Measurements from ENCODE around the gene TUBB1.
"Not testable (repeated sequence)": the region's sequence is repeated elsewhere in the genome, so short reads cannot be mapped to it uniquely, and the experiment has no call there.

Gene TUBB1

DNA sequence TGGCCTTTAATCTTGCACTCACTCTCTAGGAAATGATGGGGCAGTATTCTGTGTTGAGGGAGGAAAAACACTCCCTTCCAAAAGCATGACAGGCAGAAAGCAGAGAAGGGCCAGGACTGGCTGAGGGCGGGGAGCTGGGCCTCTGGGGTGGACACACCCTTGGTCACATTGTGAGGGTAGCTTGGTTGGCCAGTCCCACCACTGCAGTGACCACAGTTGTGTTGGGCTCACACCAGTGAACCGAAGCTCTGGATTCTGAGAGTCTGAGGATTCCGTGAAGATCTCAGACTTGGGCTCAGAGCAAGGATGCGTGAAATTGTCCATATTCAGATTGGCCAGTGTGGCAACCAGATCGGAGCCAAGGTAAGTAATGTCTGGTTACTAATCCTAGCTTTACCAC lies at the start of gene TUBB1:
TSS of gene TUBB1 (plus strand) at position 213 of the 400 bp plus-strand sequence. CDS start at position 307, 94 bp downstream.
- no peak for DNase-seq (ENCODE audit: low read depth, low spot score)

DNA sequence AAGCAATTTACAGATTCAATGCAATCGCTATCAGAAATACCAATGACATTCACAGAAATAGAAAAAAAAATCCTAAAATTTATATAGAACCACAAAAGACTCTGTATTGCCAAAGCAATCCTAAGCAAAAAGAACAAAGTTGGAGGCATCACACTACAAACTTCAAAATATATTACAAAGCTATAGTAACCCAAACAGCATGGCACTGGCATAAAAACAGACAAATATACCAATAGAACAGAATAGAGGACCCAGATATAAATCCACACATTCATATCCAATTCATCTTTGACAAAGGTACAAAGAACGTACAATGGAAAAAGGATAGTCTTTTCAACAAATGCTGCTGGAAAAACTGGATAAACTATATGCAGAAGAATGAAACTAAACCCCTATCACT lies 49.8 kb upstream of the TUBB1 start:
- DNase-seq (ENCODE audit: low read depth, low spot score) = no peak

DNA sequence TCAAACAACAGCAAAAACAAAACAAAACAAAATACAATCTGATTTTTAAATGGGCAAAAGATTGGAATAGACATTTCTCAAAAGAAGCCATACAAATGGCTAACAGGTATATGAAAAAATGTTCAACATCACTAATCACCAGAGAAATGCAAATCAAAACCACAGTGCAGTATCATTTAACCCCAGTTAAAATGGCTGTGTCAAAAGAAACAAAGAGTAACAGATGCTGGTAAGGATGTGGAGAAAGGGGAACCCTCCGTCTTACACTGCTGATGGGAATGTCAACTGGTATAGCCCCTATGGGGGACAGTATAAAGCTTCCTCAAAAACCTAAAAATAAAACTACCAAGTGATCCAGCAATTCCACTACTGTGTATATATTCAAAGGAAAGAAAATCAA lies 49.1 kb upstream of the TUBB1 start:
- DNase-seq (ENCODE audit: low read depth, low spot score) = no peak

DNA sequence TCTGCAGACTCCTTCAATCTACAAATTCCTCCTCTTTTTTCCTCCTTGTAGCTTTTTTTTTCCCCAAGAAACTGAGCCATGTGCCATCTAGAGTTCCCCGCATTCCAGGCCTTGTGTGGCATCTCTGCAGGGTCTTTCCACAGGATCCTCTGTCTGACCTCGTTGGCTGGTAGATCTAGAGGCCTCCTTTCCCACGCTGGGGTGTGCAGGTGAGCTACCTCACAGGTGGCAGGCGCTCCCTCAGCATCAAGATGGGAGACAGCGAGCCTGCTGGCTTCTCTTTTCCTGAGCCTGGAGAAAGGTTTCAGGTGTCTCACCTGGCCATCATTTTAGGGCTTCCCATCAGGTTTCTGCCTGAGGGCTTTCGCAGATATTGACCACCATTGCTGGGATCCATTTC lies 47.8 kb upstream of the TUBB1 start:
- DNase-seq (ENCODE audit: low read depth, low spot score) = no peak

DNA sequence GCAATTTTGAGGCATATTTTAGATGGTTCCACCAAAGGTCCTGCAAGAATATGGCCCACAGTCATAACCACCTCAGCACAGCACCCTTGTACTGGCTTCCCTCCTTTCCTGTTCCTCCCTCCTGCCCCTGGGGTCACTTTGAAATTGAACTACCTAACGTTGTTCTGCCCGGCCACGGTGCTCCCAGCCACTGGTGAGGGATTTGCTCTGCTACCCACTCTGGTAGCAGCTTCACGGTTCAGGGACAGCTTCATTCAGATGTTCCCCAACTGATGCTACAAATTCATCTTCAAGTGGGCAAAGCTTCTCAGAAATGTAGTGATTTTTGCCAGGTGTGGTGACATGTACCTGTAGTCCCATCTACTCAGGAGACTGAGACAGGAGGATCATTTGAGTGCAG lies 46.0 kb upstream of the TUBB1 start:
- DNase-seq (ENCODE audit: low read depth, low spot score) = no peak

DNA sequence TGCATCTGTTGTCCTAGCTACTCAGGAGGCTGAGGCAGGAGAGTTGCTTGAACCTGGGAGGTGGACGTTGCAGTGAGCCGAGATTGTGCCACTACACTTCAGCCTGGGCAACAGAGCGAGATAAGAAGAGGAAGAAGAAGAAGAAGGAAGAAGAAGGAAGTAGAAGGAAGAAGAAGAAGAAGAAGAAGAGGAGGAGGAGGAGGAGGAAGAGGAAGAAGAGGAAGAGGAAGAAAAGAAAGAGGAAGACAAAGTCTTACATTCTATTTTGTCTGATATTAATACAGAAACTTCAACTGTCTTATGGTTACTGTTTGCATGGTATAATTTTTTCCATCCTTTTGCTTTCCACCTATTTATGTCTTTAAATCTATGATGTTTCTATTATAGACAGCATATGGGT lies 45.4 kb upstream of the TUBB1 start:
- DNase-seq (ENCODE audit: low read depth, low spot score) = no peak

DNA sequence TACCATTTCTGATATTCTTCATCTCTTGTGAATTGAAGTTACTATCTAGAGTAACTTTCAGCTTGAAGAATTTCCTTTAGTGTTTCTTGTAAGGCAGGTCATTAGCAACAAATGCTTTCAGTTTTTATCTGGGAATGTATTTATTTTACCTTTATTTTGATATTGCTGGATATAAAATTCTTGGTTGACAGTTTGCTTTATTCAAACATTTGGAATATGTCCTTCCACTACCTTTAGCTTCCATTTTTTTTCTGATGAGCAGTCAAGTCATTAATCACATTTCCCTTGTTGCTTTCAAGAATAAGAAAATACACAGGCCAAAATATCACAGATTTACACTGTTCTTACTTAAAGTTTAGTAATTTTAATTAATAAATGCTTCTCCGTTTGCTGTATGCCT lies 43.9 kb upstream of the TUBB1 start:
- DNase-seq (ENCODE audit: low read depth, low spot score) = no peak

DNA sequence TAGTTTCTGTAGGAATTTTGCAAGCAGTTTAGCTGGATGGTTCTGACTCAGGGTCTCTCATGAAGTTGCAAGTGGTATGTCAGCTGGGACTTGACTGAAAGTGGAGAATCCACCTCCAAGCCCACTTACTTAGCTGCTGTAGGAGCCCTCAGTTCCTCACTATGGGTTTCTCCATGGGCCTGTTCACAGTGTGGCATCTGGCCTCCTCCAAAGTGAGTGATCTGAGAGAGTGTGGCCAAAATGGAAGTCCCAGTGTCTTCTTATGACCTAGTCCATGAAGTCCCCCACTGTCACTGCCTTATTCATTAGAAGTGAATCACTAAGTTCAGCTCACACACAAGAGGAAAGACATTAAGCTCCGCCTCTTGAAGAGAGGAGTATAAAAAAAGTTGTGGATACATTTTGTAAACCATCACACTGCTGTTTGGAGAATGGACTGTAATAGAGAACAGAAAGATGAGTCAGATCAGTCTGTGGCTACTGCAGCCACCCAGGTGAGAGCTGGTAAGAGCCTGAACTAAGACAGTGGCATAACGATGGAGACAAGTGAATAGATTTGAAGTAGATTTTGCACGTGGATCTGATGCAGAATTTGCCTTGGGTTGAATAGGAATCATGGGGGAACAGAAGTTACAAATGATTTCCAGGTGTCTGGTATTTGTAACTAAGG lies 43.0 kb upstream of the TUBB1 start:
- no peak for DNase-seq (ENCODE audit: low read depth, low spot score)

DNA sequence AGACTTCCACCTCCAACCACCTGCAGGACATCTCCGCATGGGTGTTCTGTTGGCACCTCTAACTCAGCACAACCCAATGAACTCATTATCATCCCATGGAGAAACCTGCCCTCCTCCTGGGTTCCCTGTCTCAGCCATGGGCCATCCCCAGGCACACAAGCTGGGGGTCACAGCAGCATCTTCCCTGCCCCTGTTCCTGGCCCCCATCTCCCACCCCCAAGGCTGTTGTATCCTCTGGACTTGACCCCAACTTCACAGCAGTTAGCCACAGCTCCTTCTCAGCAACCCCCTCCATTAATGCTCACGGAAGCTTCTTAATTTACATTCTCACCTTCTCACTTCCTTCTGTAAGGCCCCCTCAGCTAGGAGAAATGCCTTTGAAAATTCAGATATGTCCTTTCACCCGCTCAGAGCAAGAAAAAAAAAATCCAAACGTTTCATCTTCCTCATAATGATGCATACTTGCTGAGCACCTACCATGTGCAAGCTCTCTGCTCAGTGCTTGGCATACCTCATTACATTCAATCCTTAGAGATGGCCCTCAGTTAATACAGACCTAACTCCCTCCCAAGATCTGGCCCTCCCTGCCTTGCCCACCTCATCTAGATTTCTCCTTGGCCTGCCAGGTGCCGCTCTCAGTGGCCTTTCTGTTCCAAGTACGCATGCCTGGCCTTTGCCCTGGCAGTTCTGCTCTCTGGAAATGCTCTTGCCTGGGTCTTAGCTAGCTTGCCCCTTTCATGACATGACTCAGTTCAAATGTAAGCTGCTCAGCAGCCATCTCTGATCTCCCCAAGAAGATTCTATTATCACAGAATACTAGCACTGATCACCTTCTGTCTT lies 40.7 kb upstream of the TUBB1 start:
- DNase-seq (ENCODE audit: low read depth, low spot score) = no peak

DNA sequence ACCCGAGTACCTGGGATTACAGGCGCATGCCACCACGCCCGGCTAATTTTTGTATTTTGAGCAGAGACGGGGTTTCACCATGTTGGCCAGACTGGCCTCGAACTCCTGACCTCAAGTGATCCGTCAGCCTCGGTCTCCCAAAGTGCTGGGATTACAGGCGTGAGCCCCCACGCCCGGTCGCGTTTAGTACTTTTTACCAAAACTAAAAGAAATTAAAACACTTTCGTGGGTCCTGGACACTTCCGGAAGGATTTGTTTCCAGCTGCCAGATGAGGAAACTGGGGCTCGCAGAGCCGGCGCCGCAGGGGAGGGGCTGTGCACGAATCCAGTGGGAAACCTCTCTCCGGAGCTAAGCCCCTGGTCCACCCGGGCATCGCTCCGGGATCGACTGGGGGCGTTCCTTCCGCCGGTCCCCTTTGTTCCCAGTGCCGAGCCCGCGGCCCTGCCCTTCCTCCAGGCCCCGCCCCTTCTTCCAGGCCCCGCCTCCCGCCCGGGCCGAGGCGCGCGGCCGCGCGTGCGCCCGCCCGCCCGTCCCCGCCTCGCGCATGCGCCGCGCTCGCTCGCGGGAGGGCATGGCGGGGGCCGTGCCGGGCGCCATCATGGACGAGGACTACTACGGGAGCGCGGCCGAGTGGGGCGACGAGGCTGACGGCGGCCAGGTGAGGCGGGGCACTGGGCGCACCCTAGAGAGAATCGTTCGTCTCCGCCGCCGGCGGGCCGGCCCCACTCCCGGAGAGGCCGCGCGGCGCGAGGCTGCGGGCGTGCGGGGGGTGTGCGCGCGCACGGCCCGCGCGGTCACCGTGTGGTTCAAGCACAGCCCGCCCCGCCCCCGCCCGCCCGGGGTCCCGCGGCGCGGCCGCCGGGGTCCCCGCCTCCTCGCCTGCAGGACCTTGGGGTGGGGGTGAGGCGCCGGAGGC lies 38.3 kb upstream of the TUBB1 start, which contains the start of gene NELFCD:
TSS of gene NELFCD (plus strand) at position 546 of the 917 bp plus-strand sequence. CDS start at position 600, 54 bp downstream.
- DNase-seq (ENCODE audit: low read depth, low spot score) = peak; percentile 92

DNA sequence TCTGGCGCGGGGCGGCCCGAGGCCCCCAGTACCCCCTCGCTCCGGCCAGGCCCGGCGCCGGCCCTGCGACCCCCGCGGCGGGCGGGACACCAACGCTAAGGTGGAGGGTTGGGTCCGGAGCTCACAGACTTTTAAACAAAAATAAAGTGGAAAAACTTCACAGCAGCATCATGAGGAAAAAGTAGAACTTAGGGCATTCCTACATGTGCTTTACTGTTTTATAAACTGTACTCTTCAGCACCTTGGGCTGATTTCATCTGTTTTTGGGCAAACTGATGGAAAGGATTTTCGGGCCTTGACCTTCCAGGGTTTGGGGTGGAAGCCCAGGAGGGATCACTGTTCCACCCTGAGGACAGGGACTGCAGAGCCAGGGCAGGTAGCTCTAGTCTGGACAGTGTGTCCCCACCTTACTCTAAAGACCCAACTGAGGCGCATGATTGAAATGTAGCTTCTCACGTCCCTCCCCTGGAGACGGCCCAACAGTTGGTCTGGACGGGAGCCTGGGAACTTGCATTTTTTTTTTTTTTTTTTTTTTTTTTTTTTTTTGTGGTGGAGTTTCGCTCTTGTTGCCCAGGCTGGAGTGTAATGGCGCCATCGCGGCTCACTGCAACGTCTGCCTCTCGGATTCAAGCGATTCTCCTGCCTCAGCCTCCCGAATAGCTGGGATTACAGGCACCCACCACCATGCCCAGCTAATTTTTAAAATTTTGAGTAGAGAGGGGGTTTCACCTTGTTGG lies 37.4 kb upstream of the TUBB1 start:
- DNase-seq (ENCODE audit: low read depth, low spot score) = peak; percentile 44

DNA sequence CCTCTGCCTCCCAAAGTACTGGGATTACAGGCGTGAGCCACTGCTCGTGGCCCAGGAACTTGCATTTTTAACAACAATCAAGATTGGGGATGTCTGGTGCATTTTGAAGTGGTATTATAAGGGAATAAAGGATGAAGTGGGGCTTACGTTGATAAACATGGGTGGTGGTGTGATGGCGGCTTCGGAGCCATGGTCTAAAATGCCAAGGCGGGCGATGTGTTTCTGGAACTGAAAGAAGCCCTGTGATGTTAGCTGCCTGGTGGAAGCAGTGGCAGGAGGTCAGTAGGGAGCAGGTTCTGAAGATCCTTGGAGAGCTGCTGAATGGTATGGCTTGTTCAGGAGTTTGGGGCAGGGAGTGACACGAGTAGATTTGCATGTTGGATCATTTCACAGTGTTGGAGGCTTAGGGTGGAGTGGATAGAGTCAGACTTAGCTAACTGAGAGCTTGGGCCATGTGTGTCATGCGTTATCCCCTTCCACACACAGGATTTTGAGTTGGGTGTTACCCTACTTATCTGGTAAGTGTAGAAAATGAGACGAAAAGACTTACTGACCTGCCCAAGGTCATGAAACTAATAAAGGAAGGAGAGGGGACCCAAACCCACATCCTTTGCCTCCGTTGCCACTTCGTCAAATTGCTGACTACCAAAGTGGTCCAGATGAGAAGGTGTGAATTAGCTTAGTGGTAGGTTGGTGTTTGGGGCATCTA lies 36.7 kb upstream of the TUBB1 start:
- DNase-seq (ENCODE audit: low read depth, low spot score) = no peak

DNA sequence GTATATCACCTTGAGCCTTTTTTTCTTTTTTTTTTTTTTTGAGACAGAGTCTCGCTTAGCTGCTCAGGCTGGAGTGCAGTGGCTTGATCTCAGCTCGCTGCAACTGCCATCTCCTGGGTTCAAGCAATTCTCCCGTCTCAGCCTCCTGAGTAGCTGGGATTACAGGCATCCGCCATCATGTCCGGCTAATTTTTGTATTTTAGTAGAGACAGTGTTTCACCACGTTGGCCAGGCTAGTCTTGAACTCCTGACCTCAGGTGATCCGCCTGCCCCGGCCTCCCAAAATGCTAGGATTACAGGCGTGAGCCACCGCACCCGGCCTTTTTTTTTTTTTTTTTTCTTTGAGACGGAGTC lies 36.1 kb upstream of the TUBB1 start:
- not testable (repeated sequence) for DNase-seq (ENCODE audit: low read depth, low spot score)

DNA sequence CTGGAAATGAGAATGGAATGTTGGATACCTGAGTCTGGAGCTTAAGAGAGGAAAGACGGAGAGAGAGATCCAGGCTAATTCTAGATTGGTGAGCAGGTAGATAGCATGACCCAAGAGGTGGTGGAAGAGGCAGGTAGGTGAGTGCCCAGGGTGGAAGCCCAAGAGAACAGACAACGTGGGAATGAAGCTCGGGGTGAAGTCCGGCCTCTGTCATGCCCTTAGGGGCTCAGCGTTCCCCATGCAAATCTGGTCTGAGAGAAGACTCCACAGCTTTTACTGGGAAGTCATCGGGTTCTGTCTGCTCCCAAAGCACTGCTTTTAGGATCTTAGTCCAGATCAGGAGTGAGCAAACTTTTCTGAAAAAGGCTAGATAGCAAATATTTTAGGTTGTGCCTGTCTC lies 34.5 kb upstream of the TUBB1 start:
- DNase-seq (ENCODE audit: low read depth, low spot score) = no peak

DNA sequence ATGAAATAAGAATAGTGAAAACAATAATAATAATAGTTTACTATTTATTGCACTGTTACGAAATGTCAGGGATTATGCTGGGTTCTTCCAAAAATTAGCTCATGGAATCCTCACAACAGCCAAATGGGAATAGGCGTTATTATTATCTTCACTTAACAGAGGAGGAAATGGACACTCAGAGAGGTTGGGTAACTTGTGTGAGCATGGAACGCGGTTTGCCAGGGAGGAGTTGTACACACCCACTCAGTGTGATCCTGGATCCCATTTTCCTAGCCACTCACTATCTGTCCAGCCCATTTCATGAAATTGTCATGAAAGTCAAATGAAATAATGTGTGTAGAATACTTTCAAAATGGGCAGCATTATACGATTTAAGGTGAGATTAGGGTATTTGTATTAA lies 33.6 kb upstream of the TUBB1 start:
- no peak for DNase-seq (ENCODE audit: low read depth, low spot score)

DNA sequence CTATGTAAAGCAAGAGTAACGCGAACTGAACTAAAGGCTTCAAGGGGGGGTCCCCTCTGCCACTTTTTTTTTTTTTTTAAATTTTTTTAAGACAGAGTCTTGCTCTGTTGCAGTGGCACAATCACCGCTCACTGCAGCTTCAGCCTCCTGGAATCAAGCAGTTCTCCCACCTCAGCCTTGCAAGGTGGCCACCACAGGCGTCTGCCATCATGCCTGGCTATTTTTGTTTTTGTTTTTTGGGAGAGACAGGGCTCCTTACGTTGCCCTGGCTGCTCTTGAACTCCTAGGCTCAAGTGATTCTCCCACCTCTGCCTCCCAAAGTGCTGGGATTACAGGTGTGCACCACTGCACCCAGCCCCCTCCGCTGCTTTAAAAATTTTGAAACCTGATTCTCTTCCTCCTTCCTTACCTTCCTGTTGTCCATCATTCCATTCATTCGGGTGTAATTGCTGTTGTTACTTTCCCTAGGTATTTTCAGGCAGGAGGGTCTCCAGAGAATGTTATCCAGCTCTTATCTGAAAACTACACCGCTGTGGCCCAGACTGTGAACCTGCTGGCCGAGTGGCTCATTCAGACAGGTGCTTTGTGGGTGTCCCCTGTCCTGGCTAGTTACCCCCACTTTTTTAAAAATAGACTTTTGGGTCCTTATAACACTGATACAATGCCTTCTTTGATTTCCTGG lies 32.8 kb upstream of the TUBB1 start:
- no peak for DNase-seq (ENCODE audit: low read depth, low spot score)

DNA sequence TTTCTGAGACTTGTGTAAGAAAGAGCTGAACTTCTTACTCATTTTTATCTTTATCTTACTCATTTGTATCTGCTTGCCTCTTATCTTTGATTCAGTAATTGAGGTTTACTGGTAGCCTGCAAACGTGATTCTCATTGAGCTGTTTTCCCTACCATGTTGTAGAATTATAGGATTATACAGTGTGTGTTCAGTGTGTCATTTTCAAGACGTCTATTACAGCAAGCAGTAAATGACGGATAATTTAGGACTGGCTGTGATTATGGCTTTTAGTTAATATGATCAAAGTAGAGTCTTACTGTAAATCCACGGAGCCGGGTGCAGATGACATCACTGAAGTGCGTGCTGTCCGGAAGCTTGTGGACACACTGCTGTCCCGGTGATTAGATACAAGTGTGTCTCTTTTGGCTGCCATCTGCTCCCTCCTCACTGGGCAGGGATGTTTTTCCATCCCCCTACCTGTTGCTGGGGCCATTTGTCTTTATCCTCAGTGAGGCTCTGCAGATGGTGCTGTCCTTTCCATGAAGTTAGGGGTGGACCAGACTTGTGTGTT lies 32.2 kb upstream of the TUBB1 start:
- no peak for DNase-seq (ENCODE audit: low read depth, low spot score)

DNA sequence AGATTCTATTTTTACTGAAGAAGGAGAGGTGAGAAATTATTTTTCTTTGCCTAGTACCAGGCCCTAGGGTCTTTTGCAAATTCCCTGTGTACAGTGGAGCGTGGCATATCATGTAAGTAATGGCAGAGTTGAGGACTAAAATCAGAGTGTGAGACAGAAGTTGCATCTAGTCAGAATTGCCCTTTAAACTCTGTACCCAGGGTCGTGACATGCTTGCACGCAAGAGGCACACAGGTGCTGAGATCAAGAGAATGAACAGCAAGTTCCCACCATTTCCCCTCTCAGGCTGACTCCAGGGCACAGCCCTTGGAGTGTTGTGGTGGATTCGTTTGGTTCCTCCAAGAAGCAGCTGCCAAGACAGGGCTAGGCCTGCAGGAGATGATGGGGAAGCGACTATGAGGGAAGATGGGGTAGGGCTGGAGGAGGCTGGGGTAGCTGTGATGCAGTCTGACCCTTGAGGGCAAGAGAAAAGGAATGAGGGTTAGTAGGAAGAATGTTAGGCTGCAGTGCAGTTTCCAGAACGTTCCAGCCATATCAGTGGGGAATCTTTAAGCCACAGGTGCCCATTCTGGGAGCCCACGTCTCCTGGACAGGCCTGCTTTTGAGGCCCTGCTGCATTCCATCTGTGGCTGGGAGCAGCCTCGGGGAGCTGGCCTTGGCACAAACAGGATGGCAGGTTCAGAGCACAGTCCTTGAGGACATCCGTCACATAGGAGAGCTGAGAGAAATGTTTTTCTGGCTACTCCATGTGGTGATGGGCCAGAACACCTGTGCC lies 31.3 kb upstream of the TUBB1 start:
- DNase-seq (ENCODE audit: low read depth, low spot score) = no peak

DNA sequence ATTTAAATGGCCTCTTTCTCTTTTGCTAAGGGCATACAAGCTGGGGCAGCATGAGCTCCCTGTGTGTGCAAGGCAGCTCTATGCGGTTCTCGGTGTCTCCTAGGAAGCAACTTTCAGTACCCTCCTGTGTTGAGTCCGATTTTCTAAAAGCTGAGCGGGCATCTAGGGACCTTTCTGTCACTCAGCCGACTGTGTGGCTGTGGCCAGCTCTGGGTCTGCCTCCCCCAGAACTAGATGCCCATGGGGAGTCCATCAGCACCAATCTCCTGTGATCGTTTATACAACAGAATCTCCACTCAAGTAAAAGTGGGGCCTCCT lies 30.7 kb upstream of the TUBB1 start:
- DNase-seq (ENCODE audit: low read depth, low spot score) = no peak

Data from ELF-1 (cell line).